H4 (cell line): ENCODE measurements around the gene AATK. TPM values are rescaled to one million over a fixed set of nuclear protein-coding genes. Genes with fewer than 3 reads are reported as not detected.
"Not testable (repeated sequence)": the region's sequence is repeated elsewhere in the genome, so short reads cannot be mapped to it uniquely, and the experiment has no call there.

ENCODE experiments used
- DNase-seq: peaks from one replicate; pipeline ENCODE4 v3.0.0-alpha.2; 2015; ENCODE audit warnings: low spot score
- total RNA-seq: library from RNA; depleted of rRNA; stranded (reverse); fragments of >200 nt; shearing (Covaris generic); gene quantifications from 2 replicates; pipeline ENCODE4 v1.2.3, GENCODE V29; 2014

Gene AATK
- total RNA-seq, 1 experiment from 2014 or later: 0.08 TPM

GRCh38 chr17:81091774-81092517, 74.1 kb downstream of the AATK start:
- no peak for DNase-seq

GRCh38 chr17:81091154-81091553, 74.9 kb downstream of the AATK start:
- no peak for DNase-seq

GRCh38 chr17:81090361-81091136, 75.5 kb downstream of the AATK start:
- DNase-seq: no peak

GRCh38 chr17:81086789-81087551, 79.1 kb downstream of the AATK start:
- no peak for DNase-seq

GRCh38 chr17:81085420-81085911, 80.6 kb downstream of the AATK start:
- no peak for DNase-seq

GRCh38 chr17:81084680-81085419, 81.2 kb downstream of the AATK start:
- DNase-seq: no peak

GRCh38 chr17:81083125-81083765, 82.8 kb downstream of the AATK start:
- no peak for DNase-seq

- DNase-seq: no peak
Measured at GRCh38 chr17:81082177-81083073, 83.6 kb downstream of the AATK start.

GRCh38 chr17:81081222-81082176, 84.5 kb downstream of the AATK start:
- DNase-seq: no peak

- no peak for DNase-seq
Measured at GRCh38 chr17:81080019-81080418, 86.0 kb downstream of the AATK start.

- not testable (repeated sequence) for DNase-seq
Measured at GRCh38 chr17:81078026-81078913, 87.8 kb downstream of the AATK start.

GRCh38 chr17:81076141-81076679, 89.8 kb downstream of the AATK start:
- no peak for DNase-seq

GRCh38 chr17:81075307-81075706, 90.7 kb downstream of the AATK start:
- no peak for DNase-seq

- DNase-seq: no peak
Measured at GRCh38 chr17:81074875-81075274, 91.1 kb downstream of the AATK start.

GRCh38 chr17:81073967-81074839, 91.8 kb downstream of the AATK start:
- DNase-seq: no peak
